IPS-20b (cell line): ENCODE results near the gene CFTR.
"Not testable (repeated sequence)": the region's sequence is repeated elsewhere in the genome, so short reads cannot be mapped to it uniquely, and the experiment has no call there.

ENCODE experiments used
- H3K27ac ChIP-seq: one replicate; pipeline ENCODE4 v1.5.1; 2013; ENCODE audit warnings: low read length
- H3K27me3 ChIP-seq: 2 replicates; pipeline ENCODE4 v1.6.1; 2013; ENCODE audit warnings: mild to moderate bottlenecking, low read length, inconsistent platforms; ENCODE audit not compliant: insufficient read depth
- H3K36me3 ChIP-seq: 2 replicates; pipeline ENCODE4 v1.6.1; 2013; ENCODE audit warnings: low read depth, mild to moderate bottlenecking, inconsistent platforms, low read length, moderate library complexity; ENCODE audit not compliant: insufficient read depth
- H3K4me1 ChIP-seq: 2 replicates; pipeline ENCODE4 v1.6.1; 2013; ENCODE audit warnings: mild to moderate bottlenecking, control low read depth, inconsistent platforms, low read length, moderate library complexity; ENCODE audit not compliant: insufficient read depth
- H3K4me3 ChIP-seq: 2 replicates; pipeline ENCODE4 v1.5.1; 2013; ENCODE audit warnings: mild to moderate bottlenecking, low read length, inconsistent platforms
- H3K9ac ChIP-seq: 2 replicates; pipeline ENCODE4 v1.6.1; 2013; ENCODE audit warnings: low read depth, mild to moderate bottlenecking, inconsistent platforms, low read length, moderate library complexity
- H3K9me3 ChIP-seq: 2 replicates; pipeline ENCODE4 v1.6.1; 2013; ENCODE audit warnings: mild to moderate bottlenecking, low read depth, low read length, inconsistent platforms; ENCODE audit not compliant: insufficient read depth

CFTR gene

DNA sequence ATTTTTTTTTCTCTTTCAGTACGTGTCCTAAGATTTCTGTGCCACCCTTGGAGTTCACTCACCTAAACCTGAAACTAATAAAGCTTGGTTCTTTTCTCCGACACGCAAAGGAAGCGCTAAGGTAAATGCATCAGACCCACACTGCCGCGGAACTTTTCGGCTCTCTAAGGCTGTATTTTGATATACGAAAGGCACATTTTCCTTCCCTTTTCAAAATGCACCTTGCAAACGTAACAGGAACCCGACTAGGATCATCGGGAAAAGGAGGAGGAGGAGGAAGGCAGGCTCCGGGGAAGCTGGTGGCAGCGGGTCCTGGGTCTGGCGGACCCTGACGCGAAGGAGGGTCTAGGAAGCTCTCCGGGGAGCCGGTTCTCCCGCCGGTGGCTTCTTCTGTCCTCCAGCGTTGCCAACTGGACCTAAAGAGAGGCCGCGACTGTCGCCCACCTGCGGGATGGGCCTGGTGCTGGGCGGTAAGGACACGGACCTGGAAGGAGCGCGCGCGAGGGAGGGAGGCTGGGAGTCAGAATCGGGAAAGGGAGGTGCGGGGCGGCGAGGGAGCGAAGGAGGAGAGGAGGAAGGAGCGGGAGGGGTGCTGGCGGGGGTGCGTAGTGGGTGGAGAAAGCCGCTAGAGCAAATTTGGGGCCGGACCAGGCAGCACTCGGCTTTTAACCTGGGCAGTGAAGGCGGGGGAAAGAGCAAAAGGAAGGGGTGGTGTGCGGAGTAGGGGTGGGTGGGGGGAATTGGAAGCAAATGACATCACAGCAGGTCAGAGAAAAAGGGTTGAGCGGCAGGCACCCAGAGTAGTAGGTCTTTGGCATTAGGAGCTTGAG, at the start of gene CFTR:
CFTR (plus strand) TSS at position 801 of the 830 bp plus-strand sequence. CDS start 70 bp downstream, outside the sequence.
- H3K27me3 ChIP-seq = peaks cover 40% of the 10 kb centered on the region
- H3K36me3 ChIP-seq = no peaks in the 10 kb centered on the region
- H3K9ac ChIP-seq = peak within 1 kb of the TSS; percentile 64; the same call in 1 of the 2 replicates
- H3K9me3 ChIP-seq = no peaks in the 10 kb centered on the region
- H3K4me1 ChIP-seq = peaks cover 5% of the 10 kb centered on the region; the same call in 1 of the 2 replicates
- H3K27ac ChIP-seq = no peak within 1 kb of the TSS
- peak within 1 kb of the TSS; percentile 87 for H3K4me3 ChIP-seq

DNA sequence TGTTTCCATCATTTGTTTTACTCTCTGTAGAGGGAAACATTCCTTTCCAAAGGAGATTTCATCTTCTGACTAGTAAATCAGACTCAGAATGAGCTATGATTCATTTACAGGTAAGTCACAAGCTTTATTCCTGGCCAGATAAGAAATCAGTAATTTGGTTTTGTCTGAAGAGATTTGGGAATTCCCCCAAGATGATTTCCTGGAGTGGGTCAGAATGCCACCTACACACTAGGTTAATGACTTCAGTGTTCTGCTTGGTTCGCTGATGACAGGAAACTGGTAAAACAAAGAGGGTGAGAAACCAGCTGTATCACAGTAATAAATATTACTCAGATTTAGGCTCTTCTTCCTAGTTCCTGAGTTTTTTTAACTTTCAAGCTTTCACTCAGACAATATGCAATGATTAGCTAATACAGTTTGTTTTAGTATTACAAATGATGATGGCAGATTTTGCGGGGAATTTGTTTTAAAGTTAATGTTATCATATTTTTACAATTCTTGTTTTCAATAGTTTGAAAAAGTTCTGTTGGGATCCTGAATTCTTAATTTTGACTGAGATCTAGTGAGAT, 44.3 kb upstream of the CFTR start:
- no peaks in the 10 kb centered on the region for H3K9me3 ChIP-seq
- no peaks in the 10 kb centered on the region for H3K4me1 ChIP-seq
- no peak overlapping the region for H3K27ac ChIP-seq
- H3K36me3 ChIP-seq = no peaks in the 10 kb centered on the region
- no peak overlapping the region for H3K4me3 ChIP-seq
- H3K27me3 ChIP-seq = no peaks in the 10 kb centered on the region
- H3K9ac ChIP-seq = no peak overlapping the region

DNA sequence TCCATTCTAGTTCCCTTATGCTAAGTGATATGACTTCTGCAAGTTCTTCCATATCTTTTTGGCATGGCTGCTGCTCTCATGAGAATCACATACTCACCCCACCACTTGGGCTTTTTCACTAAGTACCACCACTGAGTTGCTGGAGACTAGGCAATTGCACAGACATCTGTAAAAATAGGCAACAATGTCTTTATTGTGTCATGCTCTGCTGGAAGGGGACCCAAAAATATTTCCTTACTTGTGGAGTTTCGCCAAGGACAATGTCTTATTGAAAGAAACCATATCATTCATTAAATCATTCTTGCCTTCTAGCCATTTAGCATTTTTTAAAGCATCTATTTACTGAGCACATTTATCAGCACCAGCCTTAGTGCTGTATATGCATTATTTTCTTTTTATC, 35.2 kb upstream of the CFTR start:
- Histone ChIP-seq H3K4me1 (no peaks in the 10 kb centered on the region), H3K4me3 (no peak overlapping the region), H3K9ac (no peak overlapping the region), H3K9me3 (no peaks in the 10 kb centered on the region), H3K36me3 (no peaks in the 10 kb centered on the region), H3K27ac (no peak overlapping the region), H3K27me3 (no peaks in the 10 kb centered on the region)

DNA sequence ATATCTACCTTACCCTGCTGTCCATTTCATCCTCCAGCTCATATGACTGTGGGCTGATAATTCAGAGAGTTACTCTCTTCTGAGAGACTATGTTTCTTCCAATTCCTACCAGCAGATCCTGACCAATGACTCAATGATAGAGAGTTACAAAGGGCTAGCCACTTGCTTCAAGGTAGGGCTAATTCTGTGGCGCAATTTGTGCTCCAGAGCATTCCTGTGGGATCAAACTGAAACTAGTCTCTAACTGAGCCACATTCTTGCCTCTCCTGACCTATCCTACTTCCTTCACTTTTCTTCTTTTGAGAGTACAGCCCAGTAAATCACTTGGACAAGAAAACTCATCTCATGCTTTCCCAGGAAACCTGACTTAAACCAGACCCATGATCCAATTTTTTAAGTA, 34.6 kb upstream of the CFTR start:
- Histone ChIP-seq H3K4me3 (no peak overlapping the region), H3K9me3 (no peaks in the 10 kb centered on the region), H3K9ac (no peak overlapping the region), H3K27ac (no peak overlapping the region), H3K36me3 (no peaks in the 10 kb centered on the region), H3K27me3 (no peaks in the 10 kb centered on the region), H3K4me1 (no peaks in the 10 kb centered on the region)

DNA sequence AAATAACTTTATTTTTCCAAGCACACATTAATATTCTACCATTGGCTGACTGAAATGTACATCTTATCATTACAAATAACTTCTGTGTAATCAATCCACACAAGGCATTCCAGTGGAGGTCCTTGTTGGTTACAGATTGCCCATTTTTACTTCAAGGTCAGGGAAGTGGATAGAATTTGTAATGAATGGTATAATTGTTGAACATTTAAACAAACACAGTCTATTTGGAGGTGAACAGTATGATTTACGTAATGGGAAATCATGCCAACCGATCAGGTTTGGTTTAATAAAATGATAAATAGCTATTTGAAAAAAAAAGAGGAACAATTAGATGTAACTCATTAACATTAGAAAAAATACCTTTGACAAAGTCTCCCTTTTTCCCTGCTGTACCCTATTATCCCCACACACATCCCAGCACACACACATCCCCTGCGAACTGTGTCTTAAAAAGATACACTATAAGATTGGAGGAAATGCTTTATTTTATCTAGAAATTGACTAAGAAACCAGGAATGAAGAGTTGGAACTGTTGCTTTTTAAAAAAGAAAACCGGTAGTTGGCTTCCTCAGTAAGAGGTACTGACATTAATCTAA, 33.5 kb upstream of the CFTR start:
- Histone ChIP-seq H3K4me1 (no peaks in the 10 kb centered on the region), H3K9ac (no peak overlapping the region), H3K27me3 (no peaks in the 10 kb centered on the region), H3K36me3 (no peaks in the 10 kb centered on the region), H3K4me3 (no peak overlapping the region), H3K27ac (no peak overlapping the region), H3K9me3 (no peaks in the 10 kb centered on the region)

DNA sequence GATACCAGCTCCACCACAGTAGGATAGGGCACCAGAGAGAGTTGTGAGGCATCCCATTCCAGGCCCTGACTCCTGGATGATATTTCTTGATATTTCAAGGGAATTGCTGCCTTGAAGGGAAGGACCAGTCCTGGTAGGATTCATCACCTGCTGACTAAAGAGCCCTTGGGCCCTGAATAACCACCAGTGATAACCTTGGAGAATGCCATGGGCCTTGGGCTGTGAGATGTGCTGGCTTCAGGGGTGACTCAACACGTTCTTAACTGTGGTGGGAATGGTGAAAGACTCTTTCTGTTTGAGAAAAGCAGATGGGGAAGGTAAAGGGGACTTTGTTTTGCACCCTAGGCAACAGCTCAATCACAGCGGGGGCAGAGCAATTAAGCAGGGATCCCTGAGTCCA, 31.2 kb upstream of the CFTR start:
- Histone ChIP-seq H3K27ac (no peak overlapping the region), H3K27me3 (no peaks in the 10 kb centered on the region), H3K9me3 (no peaks in the 10 kb centered on the region), H3K4me1 (no peaks in the 10 kb centered on the region), H3K4me3 (no peak overlapping the region), H3K9ac (no peak overlapping the region), H3K36me3 (no peaks in the 10 kb centered on the region)

DNA sequence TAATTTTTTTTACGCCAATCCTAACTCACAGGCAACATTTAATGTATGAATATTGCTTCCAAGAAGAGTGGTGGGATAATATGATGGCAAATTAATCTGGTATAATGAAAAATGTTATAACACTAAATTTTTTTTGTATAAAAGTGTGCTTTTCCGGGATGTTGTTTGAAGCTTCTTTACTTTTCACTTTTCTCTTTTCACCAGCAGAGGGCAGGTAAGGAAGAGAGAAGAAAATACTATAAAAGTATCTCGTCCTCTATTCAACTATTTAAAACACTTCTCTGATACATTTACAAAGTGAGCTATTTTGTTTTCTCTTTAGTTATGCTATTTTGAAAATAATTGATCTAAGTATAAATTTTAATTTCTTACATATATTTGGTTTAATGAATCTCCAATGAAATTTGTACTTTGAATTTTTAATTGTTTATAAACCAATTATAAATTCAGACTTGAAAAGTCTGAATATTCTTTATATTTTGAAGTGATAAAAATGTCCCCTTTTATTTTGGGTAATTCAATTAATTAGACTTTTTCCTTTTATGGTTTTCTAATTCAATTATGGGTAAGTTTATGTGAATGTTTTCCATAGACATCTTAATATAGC, 20.7 kb upstream of the CFTR start:
- Histone ChIP-seq H3K4me1 (no peaks in the 10 kb centered on the region), H3K4me3 (no peak overlapping the region), H3K36me3 (no peaks in the 10 kb centered on the region), H3K9ac (no peak overlapping the region), H3K9me3 (no peaks in the 10 kb centered on the region), H3K27me3 (no peaks in the 10 kb centered on the region), H3K27ac (no peak overlapping the region)

DNA sequence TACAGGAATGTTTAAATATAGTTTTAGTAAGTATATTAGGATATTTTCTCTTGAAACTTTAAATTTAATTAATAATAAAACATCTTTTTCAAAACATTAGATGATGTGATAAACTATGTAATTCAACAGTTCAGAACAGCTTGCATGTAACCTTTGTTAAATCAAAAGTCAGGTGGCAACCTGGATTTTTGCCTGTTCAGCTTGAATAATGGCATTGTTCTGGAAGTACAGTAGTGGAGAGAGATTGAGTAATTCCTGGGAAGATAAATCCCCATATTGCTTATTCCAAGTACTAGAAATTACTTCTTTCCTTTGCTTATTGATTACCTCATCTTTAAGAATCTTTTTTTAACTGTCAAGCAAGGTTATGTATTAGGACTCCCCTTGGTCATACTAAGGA, 20.1 kb upstream of the CFTR start:
- Histone ChIP-seq H3K4me3 (no peak overlapping the region), H3K4me1 (no peaks in the 10 kb centered on the region), H3K27ac (no peak overlapping the region), H3K27me3 (no peaks in the 10 kb centered on the region), H3K36me3 (no peaks in the 10 kb centered on the region), H3K9me3 (no peaks in the 10 kb centered on the region), H3K9ac (no peak overlapping the region)

DNA sequence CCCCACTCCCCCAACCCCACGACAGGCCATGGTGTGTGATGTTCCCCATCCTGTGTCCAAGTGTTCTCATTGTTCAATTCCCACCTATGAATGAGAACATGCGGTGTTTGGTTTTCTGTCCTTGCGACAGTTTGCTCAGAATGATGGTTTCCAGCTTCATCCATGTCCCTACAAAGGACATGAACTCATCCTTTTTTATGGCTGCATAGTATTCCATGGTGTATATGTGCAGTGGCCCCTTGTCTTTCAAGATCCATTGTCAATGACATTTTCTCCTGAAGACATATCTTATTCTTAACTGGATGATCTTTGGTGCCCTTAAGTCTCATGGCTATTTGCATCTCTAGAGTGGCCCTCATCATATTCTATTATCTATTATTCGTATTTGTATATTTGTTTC, 19.0 kb upstream of the CFTR start:
- not testable (repeated sequence) for H3K27ac ChIP-seq, H3K27me3 ChIP-seq, H3K9ac ChIP-seq, H3K9me3 ChIP-seq, H3K4me3 ChIP-seq, H3K36me3 ChIP-seq, H3K4me1 ChIP-seq

DNA sequence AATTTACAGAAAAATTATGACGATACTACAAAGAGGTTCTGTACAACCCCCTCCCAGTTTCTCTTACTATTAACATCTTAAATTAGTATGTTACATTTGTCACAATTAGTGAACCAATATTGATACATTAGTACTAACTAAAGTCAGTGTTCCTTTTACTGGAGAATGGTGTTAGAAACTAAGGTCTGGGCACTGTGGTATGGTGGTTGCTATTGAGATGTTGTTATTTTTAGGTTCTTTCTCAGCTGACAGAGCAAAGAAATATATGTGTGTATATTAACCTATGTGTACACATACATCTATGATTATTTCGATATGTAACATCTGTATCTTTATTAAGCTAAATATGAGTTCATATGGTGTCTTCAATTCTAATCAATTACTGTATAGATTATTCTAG, 11.7 kb upstream of the CFTR start:
- H3K4me1 ChIP-seq = no peaks in the 10 kb centered on the region
- H3K9ac ChIP-seq = no peak overlapping the region
- no peaks in the 10 kb centered on the region for H3K9me3 ChIP-seq
- H3K27ac ChIP-seq = no peak overlapping the region
- H3K27me3 ChIP-seq = no peaks in the 10 kb centered on the region
- no peak overlapping the region for H3K4me3 ChIP-seq
- H3K36me3 ChIP-seq = no peaks in the 10 kb centered on the region

DNA sequence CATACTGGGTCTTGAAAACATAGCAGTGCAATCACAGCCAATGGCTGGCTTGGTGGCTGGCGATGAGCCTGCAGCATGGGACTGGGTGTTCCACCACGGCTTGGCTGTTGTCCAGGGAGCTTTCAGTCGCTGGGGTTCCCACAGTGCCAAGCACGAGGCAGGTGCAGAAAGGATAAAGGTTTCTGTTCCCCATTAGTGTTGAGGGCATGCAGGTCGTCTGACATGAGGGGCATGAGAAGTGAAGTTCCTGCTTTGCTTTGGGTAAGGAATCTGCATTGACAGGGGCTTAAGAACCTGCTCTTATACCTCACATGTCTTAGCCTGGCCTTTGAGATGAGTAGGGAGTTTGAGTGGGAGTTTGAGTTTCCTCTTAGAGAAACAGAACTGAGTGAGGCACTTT, 9.0 kb upstream of the CFTR start:
- H3K27me3 ChIP-seq = no peaks in the 10 kb centered on the region
- H3K9ac ChIP-seq = no peak overlapping the region
- no peak overlapping the region for H3K27ac ChIP-seq
- H3K36me3 ChIP-seq = no peaks in the 10 kb centered on the region
- no peak overlapping the region for H3K4me3 ChIP-seq
- no peaks in the 10 kb centered on the region for H3K4me1 ChIP-seq
- no peaks in the 10 kb centered on the region for H3K9me3 ChIP-seq

DNA sequence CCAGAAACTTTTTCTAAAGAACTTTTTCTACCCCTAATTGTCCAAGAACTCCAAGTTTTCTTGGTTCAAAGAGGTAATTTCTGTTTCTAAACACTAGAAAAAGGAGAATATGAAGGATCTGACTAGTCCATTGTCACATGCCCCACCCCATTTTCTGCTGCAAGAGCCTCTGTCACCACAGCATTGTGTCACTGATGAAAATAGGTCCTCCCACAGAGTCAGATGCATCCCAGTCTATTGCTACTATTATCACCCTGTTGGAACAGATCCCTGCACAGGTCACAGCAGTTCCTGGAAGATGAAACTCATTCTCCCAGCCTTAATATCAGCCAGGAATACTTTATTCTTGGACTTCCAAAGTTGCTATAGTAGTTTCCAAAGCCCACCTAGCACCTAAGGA, 7.5 kb upstream of the CFTR start:
- Histone ChIP-seq H3K9ac (no peak overlapping the region), H3K4me3 (no peak overlapping the region), H3K4me1 (no peaks in the 10 kb centered on the region), H3K27ac (no peak overlapping the region), H3K9me3 (no peaks in the 10 kb centered on the region), H3K27me3 (peaks cover 2% of the 10 kb centered on the region; the same call in 1 of the 2 replicates), H3K36me3 (no peaks in the 10 kb centered on the region)
